ENCODE data around the gene NUDT17. TPM values are rescaled to one million over a fixed set of nuclear protein-coding genes. Genes with fewer than 3 reads are reported as not detected.

NUDT17 gene
- total and polyA plus RNA-seq, 2 of the 8 experiments (the other 6 are each of a cell fraction or from before 2014, with no cell fraction given) = 2.7 to 4.1 TPM

DNA sequence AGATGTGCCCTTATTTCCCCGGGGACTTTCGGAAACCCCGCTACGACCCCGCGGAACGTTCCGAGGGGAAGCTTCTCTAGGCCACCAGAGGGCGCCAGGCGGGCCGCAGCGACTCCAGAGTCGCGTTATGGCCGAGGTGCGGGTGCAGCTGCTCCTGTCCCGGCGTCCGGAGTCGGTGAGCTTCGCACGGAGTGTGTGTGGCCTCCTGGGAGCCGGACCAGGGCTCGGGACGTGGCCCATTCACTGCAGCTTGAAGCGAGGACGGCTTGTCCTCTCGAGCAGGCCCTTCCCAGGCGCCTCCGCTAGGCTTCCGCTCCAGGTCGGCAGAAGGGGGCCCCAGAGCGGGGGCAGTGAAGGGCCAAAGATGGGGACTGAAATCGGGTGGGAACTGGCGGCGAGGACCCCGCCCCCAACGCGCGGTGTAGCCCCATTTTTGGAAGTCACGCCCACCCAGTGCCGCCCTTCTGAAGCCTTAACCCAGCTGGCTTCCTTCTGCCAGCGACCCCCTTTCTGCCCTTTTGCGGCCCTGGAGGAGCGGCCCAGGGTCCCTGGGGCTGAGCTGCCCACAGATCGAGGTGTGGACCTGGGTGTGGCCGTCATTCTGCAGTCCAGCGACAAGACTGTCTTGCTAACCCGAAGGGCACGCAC, at the start of gene NUDT17 (continued):
- TF ChIP-seq, protein P1, sequence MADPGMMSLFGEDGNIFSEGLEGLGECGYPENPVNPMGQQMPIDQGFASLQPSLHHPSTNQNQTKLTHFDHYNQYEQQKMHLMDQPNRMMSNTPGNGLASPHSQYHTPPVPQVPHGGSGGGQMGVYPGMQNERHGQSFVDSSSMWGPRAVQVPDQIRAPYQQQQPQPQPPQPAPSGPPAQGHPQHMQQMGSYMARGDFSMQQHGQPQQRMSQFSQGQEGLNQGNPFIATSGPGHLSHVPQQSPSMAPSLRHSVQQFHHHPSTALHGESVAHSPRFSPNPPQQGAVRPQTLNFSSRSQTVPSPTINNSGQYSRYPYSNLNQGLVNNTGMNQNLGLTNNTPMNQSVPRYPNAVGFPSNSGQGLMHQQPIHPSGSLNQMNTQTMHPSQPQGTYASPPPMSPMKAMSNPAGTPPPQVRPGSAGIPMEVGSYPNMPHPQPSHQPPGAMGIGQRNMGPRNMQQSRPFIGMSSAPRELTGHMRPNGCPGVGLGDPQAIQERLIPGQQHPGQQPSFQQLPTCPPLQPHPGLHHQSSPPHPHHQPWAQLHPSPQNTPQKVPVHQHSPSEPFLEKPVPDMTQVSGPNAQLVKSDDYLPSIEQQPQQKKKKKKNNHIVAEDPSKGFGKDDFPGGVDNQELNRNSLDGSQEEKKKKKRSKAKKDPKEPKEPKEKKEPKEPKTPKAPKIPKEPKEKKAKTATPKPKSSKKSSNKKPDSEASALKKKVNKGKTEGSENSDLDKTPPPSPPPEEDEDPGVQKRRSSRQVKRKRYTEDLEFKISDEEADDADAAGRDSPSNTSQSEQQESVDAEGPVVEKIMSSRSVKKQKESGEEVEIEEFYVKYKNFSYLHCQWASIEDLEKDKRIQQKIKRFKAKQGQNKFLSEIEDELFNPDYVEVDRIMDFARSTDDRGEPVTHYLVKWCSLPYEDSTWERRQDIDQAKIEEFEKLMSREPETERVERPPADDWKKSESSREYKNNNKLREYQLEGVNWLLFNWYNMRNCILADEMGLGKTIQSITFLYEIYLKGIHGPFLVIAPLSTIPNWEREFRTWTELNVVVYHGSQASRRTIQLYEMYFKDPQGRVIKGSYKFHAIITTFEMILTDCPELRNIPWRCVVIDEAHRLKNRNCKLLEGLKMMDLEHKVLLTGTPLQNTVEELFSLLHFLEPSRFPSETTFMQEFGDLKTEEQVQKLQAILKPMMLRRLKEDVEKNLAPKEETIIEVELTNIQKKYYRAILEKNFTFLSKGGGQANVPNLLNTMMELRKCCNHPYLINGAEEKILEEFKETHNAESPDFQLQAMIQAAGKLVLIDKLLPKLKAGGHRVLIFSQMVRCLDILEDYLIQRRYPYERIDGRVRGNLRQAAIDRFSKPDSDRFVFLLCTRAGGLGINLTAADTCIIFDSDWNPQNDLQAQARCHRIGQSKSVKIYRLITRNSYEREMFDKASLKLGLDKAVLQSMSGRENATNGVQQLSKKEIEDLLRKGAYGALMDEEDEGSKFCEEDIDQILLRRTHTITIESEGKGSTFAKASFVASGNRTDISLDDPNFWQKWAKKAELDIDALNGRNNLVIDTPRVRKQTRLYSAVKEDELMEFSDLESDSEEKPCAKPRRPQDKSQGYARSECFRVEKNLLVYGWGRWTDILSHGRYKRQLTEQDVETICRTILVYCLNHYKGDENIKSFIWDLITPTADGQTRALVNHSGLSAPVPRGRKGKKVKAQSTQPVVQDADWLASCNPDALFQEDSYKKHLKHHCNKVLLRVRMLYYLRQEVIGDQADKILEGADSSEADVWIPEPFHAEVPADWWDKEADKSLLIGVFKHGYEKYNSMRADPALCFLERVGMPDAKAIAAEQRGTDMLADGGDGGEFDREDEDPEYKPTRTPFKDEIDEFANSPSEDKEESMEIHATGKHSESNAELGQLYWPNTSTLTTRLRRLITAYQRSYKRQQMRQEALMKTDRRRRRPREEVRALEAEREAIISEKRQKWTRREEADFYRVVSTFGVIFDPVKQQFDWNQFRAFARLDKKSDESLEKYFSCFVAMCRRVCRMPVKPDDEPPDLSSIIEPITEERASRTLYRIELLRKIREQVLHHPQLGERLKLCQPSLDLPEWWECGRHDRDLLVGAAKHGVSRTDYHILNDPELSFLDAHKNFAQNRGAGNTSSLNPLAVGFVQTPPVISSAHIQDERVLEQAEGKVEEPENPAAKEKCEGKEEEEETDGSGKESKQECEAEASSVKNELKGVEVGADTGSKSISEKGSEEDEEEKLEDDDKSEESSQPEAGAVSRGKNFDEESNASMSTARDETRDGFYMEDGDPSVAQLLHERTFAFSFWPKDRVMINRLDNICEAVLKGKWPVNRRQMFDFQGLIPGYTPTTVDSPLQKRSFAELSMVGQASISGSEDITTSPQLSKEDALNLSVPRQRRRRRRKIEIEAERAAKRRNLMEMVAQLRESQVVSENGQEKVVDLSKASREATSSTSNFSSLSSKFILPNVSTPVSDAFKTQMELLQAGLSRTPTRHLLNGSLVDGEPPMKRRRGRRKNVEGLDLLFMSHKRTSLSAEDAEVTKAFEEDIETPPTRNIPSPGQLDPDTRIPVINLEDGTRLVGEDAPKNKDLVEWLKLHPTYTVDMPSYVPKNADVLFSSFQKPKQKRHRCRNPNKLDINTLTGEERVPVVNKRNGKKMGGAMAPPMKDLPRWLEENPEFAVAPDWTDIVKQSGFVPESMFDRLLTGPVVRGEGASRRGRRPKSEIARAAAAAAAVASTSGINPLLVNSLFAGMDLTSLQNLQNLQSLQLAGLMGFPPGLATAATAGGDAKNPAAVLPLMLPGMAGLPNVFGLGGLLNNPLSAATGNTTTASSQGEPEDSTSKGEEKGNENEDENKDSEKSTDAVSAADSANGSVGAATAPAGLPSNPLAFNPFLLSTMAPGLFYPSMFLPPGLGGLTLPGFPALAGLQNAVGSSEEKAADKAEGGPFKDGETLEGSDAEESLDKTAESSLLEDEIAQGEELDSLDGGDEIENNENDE (IDR thresholded peaks at IDR 0.05; ENCODE audit: insufficient replicate concordance, low read length) = no peak
- TF ChIP-seq, protein P2, sequence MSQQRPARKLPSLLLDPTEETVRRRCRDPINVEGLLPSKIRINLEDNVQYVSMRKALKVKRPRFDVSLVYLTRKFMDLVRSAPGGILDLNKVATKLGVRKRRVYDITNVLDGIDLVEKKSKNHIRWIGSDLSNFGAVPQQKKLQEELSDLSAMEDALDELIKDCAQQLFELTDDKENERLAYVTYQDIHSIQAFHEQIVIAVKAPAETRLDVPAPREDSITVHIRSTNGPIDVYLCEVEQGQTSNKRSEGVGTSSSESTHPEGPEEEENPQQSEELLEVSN (IDR thresholded peaks at IDR 0.05) = no peak
- TF ChIP-seq POLR2A (IDR thresholded peaks at IDR 0.05; ENCODE audit: control extremely low read depth in 1 of 2, low read depth in 2 of 2, low read length in 2 of 2) (peak in 1 of 2 experiments; percentile 79; a peak in 2 of 3 replicates), ASH2L (IDR thresholded peaks at IDR 0.05; ENCODE audit: low read length) (peak; percentile 51), PHF8 (conservative IDR thresholded peaks at IDR 0.05; ENCODE audit: low read depth, low read length) (peak; percentile 44; the same call in 1 of the 2 replicates), TAF1 (IDR thresholded peaks at IDR 0.05; ENCODE audit: low read depth, low read length) (peak; percentile 73; the same call in 1 of the 2 replicates)
- TF ChIP-seq, protein P3, sequence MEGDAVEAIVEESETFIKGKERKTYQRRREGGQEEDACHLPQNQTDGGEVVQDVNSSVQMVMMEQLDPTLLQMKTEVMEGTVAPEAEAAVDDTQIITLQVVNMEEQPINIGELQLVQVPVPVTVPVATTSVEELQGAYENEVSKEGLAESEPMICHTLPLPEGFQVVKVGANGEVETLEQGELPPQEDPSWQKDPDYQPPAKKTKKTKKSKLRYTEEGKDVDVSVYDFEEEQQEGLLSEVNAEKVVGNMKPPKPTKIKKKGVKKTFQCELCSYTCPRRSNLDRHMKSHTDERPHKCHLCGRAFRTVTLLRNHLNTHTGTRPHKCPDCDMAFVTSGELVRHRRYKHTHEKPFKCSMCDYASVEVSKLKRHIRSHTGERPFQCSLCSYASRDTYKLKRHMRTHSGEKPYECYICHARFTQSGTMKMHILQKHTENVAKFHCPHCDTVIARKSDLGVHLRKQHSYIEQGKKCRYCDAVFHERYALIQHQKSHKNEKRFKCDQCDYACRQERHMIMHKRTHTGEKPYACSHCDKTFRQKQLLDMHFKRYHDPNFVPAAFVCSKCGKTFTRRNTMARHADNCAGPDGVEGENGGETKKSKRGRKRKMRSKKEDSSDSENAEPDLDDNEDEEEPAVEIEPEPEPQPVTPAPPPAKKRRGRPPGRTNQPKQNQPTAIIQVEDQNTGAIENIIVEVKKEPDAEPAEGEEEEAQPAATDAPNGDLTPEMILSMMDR (IDR thresholded peaks at IDR 0.05; ENCODE audit: control extremely low read depth in 1 of 3, insufficient read depth in 1 of 3, low read depth in 1 of 3, low read length in 3 of 3) = peak; percentile 85 to 93 (median 88)
